Adrenal gland (tissue), 5 donors: Measurements from ENCODE around the gene GMDS.

ENCODE experiments used
- POLR2A ChIP-seq, 2 donors: fragments of 450-650 bp; IDR thresholded peaks; one replicate each; pipeline ENCODE4 v1.6.1; 2017; ENCODE audit warnings: antibody characterized with exemption in 2 of 2, mild to moderate bottlenecking in 2 of 2, moderate library complexity in 1 of 2
- TF ChIP-seq, protein P1 (sequence below), 6 experiments: fragments of 450-650 bp in 4 of 6; fragments of 200-600 bp in 2 of 6; sonication (generic) in 1 of 6; IDR thresholded peaks; 1 replicate in 5 of 6; 2 replicates in 1 of 6; pipeline versions ENCODE4 v1.5.1 to v1.8.0; 2016 to 2021; ENCODE audit warnings: antibody characterized with exemption in 6 of 6, mild to moderate bottlenecking in 2 of 6, moderate library complexity in 1 of 6
- donor health status: DM: no; HTN: no; CAD: no.

DNA sequence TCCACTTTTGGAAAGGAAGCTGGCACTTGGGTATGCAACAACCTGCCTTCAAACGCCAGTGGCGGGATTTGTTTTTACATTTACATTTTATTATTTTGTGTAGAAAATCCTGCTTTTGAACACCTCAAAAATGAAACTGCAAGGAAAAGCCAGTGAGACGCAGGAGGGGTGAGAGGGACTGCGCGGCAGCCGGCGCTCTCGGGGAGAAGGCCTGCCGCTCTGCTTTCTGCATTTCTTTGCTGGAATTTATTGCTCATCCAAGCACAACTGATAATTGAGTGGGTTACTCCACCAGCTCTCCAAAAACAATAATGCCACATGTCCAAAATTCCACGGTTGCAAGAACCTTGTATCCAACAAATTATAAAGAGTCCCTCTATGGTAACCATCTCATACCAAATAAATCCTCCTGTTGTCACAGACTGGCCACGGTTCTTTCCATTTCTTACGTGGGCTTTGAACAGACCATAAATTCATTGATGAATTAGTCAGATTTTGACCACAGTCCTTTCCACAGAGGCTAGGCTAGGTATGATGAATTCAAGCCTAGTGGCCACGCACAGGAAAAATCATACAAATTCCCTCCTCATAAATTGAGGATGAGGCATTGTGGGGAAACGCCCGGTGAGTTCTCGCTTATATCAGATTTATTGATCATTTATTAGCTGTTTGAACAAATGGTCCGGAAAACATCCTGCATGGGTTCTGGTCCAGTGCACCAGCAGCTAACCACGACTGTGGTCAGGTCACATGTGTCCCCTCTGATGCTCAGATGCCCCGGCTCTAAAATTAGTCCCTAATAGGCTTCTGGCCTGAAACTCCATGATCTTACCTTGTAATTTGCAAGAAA, 667.3 kb downstream of the GMDS start:
- TF ChIP-seq, protein P1, sequence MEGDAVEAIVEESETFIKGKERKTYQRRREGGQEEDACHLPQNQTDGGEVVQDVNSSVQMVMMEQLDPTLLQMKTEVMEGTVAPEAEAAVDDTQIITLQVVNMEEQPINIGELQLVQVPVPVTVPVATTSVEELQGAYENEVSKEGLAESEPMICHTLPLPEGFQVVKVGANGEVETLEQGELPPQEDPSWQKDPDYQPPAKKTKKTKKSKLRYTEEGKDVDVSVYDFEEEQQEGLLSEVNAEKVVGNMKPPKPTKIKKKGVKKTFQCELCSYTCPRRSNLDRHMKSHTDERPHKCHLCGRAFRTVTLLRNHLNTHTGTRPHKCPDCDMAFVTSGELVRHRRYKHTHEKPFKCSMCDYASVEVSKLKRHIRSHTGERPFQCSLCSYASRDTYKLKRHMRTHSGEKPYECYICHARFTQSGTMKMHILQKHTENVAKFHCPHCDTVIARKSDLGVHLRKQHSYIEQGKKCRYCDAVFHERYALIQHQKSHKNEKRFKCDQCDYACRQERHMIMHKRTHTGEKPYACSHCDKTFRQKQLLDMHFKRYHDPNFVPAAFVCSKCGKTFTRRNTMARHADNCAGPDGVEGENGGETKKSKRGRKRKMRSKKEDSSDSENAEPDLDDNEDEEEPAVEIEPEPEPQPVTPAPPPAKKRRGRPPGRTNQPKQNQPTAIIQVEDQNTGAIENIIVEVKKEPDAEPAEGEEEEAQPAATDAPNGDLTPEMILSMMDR (IDR thresholded peaks at IDR 0.05): no peak
- TF ChIP-seq POLR2A (IDR thresholded peaks at IDR 0.05): no peak
